Esophagus (tissue), 2 donors: ENCODE data around the gene AP4E1. TPM values are rescaled to one million over a fixed set of nuclear protein-coding genes. Genes with fewer than 3 reads are reported as not detected.

Experiments used
- H3K27ac ChIP-seq, 2 donors: one replicate each; pipeline ENCODE4 v1.5.1; 2013; ENCODE audit warnings: low read depth in 2 of 2, mild to moderate bottlenecking in 2 of 2, inconsistent platforms in 1 of 2, low read length in 1 of 2, moderate library complexity in 1 of 2
- H3K27me3 ChIP-seq, 2 donors: one replicate each; pipeline ENCODE4 v1.6.1; 2013; ENCODE audit warnings: low read length in 2 of 2, control low read depth in 1 of 2, mild to moderate bottlenecking in 1 of 2; ENCODE audit not compliant: insufficient read depth in 2 of 2, control insufficient read depth in 1 of 2
- H3K36me3 ChIP-seq, 2 donors: one replicate each; pipeline ENCODE4 v1.6.1; 2013; ENCODE audit warnings: low read length in 1 of 2; ENCODE audit not compliant: control insufficient read depth in 2 of 2, insufficient read depth in 2 of 2
- H3K4me1 ChIP-seq, 2 donors: one replicate each; pipeline ENCODE4 v1.6.1; 2013; ENCODE audit warnings: low read length in 1 of 2; ENCODE audit not compliant: control insufficient read depth in 2 of 2, insufficient read depth in 2 of 2
- H3K4me3 ChIP-seq, 2 donors: one replicate each; pipeline ENCODE4 v1.5.1; 2013; ENCODE audit warnings: low read length in 2 of 2, mild to moderate bottlenecking in 2 of 2, low read depth in 1 of 2, moderate library complexity in 1 of 2
- H3K9me3 ChIP-seq, 2 donors: one replicate each; pipeline ENCODE4 v1.6.1; 2013; ENCODE audit warnings: mild to moderate bottlenecking in 2 of 2, low read depth in 1 of 2, low read length in 1 of 2, moderate library complexity in 1 of 2; ENCODE audit not compliant: control insufficient read depth in 2 of 2, insufficient read depth in 1 of 2
- WGBS, 2 donors: extraction: QIAGEN DNeasy Blood & Tissue Kit; methylation state at CpG; one replicate each; pipeline ENCODE4 v1.1.7; 2013; 5-methylcytosine and 5-hydroxymethylcytosine counted together
- polyA plus RNA-seq, 2 donors: library from polyadenylated mRNA; stranded (reverse); fragments of 200-250 nt; gene quantifications; one replicate each; pipeline ENCODE4 v1.2.3, GENCODE V29; 2013
- donor health status: healthy with polysubstance abuse.
- donor health status: Bipolar disorder and iron deficiency.

Gene AP4E1
- polyA plus RNA-seq, 2 donors = 2.8 to 3.8 TPM

DNA sequence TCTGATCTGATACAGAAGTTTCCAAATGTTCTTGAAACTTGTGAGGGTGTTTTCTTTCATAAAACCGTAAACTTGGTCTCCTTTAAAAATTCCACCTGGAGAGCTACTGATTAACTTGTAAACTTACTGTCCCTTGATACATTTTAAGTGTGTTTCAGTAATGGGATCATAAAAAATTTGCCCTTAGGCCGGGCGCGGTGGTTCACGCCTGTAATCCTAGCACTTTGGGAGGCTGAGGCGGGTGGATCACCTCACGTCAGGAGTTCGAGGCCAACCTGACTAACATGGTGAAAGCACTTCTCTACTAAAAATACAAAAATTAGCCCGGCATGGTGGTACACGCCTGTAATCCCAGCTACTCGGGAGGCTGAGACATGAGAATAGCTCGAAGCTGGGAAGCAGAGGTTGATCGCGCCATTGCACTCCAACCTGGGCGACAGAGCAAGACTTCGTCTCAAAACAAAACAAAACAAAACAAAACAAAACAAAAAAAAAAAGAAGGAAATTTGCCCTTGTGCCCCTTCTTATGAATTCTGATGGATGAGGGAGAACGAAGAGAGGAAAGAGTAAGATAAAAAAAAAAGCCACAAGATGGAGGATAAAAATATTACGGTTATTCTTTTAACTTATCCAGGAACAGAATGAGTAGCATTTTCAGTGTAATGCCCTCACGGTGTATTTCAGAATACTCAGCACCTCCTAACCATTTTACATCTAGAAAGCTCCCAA, 32.1 kb upstream of the AP4E1 start:
- H3K4me3 ChIP-seq = peak overlapping the region in 1 of 2 donors; percentile 28
- H3K9me3 ChIP-seq = no peaks in the 10 kb centered on the region
- H3K27ac ChIP-seq = no peak overlapping the region
- no peaks in the 10 kb centered on the region for H3K27me3 ChIP-seq
- H3K4me1 ChIP-seq = no peaks in the 10 kb centered on the region
- no peaks in the 10 kb centered on the region for H3K36me3 ChIP-seq
- 67 to 70% methylated on average over 19 of the region's 19 CpGs for WGBS, 2 donors

- Histone ChIP-seq H3K9me3 (no peaks in the 10 kb centered on the region), H3K27ac (no peak overlapping the region), H3K4me3 (peak overlapping the region in 1 of 2 donors; percentile 28), H3K36me3 (no peaks in the 10 kb centered on the region), H3K4me1 (no peaks in the 10 kb centered on the region), H3K27me3 (no peaks in the 10 kb centered on the region)
- WGBS, 2 donors = 0% methylated on average over 8 of the region's 8 CpGs
Measured at GRCh38 chr15:50876989-50877360, 31.5 kb upstream of the AP4E1 start.

DNA sequence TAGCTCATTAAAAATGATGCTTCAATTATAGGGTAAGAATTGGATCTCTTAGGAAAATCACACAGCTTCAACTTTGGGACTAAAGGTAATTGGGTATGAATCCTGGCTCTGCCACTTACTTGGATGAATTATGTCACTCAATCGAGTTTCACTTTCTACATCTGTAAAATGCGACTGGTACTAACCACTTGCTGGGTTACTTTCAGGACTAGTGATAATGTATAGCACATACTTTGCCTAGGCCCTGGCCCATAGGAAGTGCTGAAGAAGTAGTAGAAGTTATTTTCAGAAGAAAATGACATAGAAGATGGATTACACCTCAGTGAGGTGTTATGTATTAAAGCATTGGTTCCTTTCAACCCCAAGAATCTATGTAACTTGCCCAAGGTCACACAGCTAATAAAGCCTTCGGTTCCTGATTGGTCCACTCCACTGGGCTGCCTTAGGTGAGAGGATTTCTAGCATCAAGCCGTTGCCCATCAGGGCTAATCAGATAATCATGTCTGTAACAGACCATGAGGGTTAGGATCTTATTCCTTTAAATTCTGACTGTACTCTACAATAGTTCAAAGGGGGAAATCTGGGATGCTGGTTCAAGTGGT, 29.4 kb upstream of the AP4E1 start:
- Histone ChIP-seq H3K4me3 (no peak overlapping the region), H3K4me1 (no peaks in the 10 kb centered on the region), H3K36me3 (no peaks in the 10 kb centered on the region), H3K27me3 (no peaks in the 10 kb centered on the region), H3K27ac (no peak overlapping the region), H3K9me3 (no peaks in the 10 kb centered on the region)
- 52 to 70% methylated on average over 4 of the region's 4 CpGs for WGBS, 2 donors

DNA sequence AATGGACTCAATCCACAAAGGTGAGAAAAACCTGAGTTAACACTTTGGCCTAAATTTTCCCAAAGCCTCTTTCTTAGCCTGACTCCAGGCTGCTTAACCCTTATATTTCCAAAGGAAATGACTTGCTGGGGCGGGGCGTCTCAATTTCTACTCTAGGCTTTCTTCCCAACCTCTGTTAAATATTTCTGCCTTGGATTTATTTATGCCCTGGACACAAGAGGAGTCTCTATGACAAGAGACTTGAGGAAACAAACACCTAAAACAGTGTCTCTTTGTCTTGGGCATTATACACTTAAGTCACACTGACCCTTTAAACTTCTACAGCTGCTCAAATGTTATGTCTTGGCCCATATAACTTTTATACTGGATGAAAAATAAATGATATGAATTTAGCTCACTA, 28.3 kb upstream of the AP4E1 start:
- Histone ChIP-seq H3K9me3 (no peaks in the 10 kb centered on the region), H3K27ac (no peak overlapping the region), H3K27me3 (no peaks in the 10 kb centered on the region), H3K4me1 (no peaks in the 10 kb centered on the region), H3K4me3 (no peak overlapping the region), H3K36me3 (no peaks in the 10 kb centered on the region)
- WGBS, 2 donors = 87 to 90% methylated on average over 2 of the region's 2 CpGs

- Histone ChIP-seq H3K9me3 (no peaks in the 10 kb centered on the region), H3K4me3 (no peak overlapping the region), H3K27ac (no peak overlapping the region), H3K27me3 (no peaks in the 10 kb centered on the region), H3K36me3 (no peaks in the 10 kb centered on the region), H3K4me1 (no peaks in the 10 kb centered on the region)
- 83 to 85% methylated on average over 2 of the region's 2 CpGs for WGBS, 2 donors
Measured at GRCh38 chr15:50880651-50881114, 27.8 kb upstream of the AP4E1 start.

DNA sequence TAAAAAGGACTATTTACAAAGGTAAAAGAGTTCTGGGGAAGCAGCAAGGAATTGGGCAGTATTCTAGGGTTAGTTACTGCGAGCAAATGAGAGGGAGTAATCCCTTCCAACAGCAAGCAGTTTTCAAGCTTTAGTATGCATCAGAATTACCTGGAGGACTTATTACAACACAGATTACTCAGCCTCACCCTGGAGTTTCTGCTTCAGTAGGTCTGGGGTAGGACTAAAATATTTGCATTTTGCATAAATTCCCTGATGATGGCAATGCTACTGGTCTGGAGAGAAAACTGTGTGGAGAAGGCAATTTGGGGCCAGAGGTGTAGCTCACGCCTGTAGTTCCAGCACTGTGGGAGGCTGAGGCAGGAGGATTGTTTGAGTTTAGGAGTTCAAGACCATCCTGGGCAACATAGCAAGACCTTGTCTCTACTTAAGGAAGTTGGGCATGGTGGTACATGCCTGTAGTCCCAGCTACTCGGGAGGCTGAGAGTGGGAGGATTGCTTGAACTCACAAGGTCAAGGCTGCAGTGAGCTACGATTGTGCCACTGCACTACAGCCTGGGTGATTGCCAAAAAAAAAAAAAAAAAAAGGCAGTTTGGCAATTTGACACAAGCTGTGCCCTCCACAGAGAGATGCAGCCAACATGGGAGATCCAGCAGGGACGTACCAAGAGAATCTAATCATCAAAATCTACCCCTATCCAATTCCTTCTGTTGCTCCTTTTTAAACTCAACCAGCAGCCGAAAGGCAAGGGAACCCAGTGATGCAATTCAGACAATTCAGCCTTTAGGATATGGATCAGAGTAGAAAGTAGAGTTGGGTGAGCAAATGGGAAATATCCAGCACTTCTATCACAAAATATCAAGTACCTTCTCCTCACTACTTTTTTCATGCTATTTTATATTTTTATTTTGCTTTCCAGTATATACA, 27.1 kb upstream of the AP4E1 start:
- no peaks in the 10 kb centered on the region for H3K4me1 ChIP-seq
- no peak overlapping the region for H3K4me3 ChIP-seq
- 64 to 65% methylated on average over 6 of the region's 6 CpGs for WGBS, 2 donors
- H3K9me3 ChIP-seq = no peaks in the 10 kb centered on the region
- H3K36me3 ChIP-seq = no peaks in the 10 kb centered on the region
- no peak overlapping the region for H3K27ac ChIP-seq
- H3K27me3 ChIP-seq = no peaks in the 10 kb centered on the region

- no peaks in the 10 kb centered on the region for H3K9me3 ChIP-seq
- no peaks in the 10 kb centered on the region for H3K36me3 ChIP-seq
- no peaks in the 10 kb centered on the region for H3K27me3 ChIP-seq
- WGBS, 2 donors = 40 to 58% methylated on average over 2 of the region's 2 CpGs
- H3K4me1 ChIP-seq = no peaks in the 10 kb centered on the region
- no peak overlapping the region for H3K4me3 ChIP-seq
- H3K27ac ChIP-seq = no peak overlapping the region
Measured at GRCh38 chr15:50883903-50884302, 24.6 kb upstream of the AP4E1 start.

DNA sequence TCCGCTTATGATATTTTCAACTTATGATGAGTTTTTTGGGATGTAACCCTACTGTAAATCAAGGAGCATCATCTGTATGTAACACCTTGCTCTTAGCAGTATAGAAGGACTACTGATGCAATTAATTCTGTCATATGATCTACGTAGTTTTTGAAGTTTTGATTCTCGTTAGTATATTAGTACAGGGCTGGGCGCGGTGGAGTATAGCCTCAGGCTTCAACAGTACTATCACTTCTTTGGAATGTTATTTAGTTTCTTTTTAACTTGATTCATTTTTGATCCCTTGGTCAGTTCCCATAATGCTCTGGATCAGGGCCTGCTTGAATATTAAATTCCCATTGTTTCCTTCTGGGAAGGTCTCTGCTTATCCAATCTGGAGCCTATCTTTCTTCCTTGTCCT, 23.9 kb upstream of the AP4E1 start:
- Histone ChIP-seq H3K4me1 (no peaks in the 10 kb centered on the region), H3K36me3 (no peaks in the 10 kb centered on the region), H3K9me3 (no peaks in the 10 kb centered on the region), H3K4me3 (no peak overlapping the region), H3K27me3 (no peaks in the 10 kb centered on the region), H3K27ac (no peak overlapping the region)
- 59 to 66% methylated on average over 5 of the region's 5 CpGs for WGBS, 2 donors

DNA sequence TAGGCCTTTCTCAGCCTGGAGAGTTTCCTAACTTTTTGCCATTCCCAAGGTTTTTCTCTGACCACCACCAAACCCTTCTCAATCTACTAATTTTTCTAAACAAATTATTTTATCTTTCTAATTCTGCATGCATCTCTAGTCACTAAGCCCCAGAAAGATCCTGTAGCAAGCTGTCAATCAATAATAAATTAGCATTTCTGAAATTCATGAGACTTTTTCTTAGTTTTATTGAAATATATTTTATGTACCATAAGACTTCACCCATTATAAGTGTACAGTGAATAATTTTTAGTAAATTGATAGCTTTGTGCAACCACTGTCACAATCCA, 22.4 kb upstream of the AP4E1 start:
- no peak overlapping the region for H3K27ac ChIP-seq
- H3K4me1 ChIP-seq = no peaks in the 10 kb centered on the region
- H3K4me3 ChIP-seq = no peak overlapping the region
- H3K9me3 ChIP-seq = no peaks in the 10 kb centered on the region
- no peaks in the 10 kb centered on the region for H3K36me3 ChIP-seq
- H3K27me3 ChIP-seq = no peaks in the 10 kb centered on the region
